Karpas-422 (cell line): Measurements from ENCODE around the gene UVSSA. TPM values are rescaled to one million over a fixed set of nuclear protein-coding genes. Genes with fewer than 3 reads are reported as not detected.

Source experiments
- DNase-seq: peaks from one replicate; pipeline ENCODE4 v3.0.0-alpha.2; 2015
- H2AFZ ChIP-seq: fragments of 200-600 bp; sonication (generic); 2 replicates; pipeline ENCODE4 v1.6.1; 2014; ENCODE audit warnings: antibody characterized with exemption, low read length, mixed read lengths
- H3K27ac ChIP-seq: fragments of 200-600 bp; sonication (generic); 2 replicates; pipeline ENCODE4 v1.5.1; 2014; ENCODE audit warnings: mild to moderate bottlenecking, low read length, moderate library complexity
- H3K27me3 ChIP-seq: fragments of 200-600 bp; sonication (generic); 2 replicates; pipeline ENCODE4 v1.6.1; 2014; ENCODE audit warnings: low read length, mixed read lengths
- H3K36me3 ChIP-seq: fragments of 200-600 bp; sonication (generic); 2 replicates; pipeline ENCODE4 v1.6.1; 2014; ENCODE audit warnings: low read length, mixed read lengths; ENCODE audit not compliant: insufficient read depth
- H3K4me1 ChIP-seq: fragments of 200-600 bp; sonication (generic); 2 replicates; pipeline ENCODE4 v1.6.1; 2014; ENCODE audit warnings: mild to moderate bottlenecking, low read length, mixed read lengths
- H3K4me2 ChIP-seq: fragments of 200-600 bp; sonication (generic); 2 replicates; pipeline ENCODE4 v1.6.1; 2014; ENCODE audit warnings: low read length, low read depth, mild to moderate bottlenecking; ENCODE audit not compliant: poor library complexity, severe bottlenecking
- H3K4me3 ChIP-seq: fragments of 200-600 bp; sonication (generic); 2 replicates; pipeline ENCODE4 v1.5.1; 2014; ENCODE audit warnings: mild to moderate bottlenecking, antibody characterized with exemption, low read length, mixed read lengths
- H3K79me2 ChIP-seq: fragments of 200-600 bp; sonication (generic); 2 replicates; pipeline ENCODE4 v1.6.1; 2014; ENCODE audit warnings: mild to moderate bottlenecking, low read length, mixed read lengths
- H3K9ac ChIP-seq: fragments of 200-600 bp; sonication (generic); 2 replicates; pipeline ENCODE4 v1.6.0; 2014; ENCODE audit warnings: low read length
- H3K9me2 ChIP-seq: fragments of 200-600 bp; sonication (generic), shearing (Covaris generic); replicated peaks from 2 replicates; pipeline ENCODE4 v1.6.0; 2014; ENCODE audit warnings: mild to moderate bottlenecking, low read length, moderate library complexity; ENCODE audit not compliant: insufficient read depth
- H3K9me3 ChIP-seq: fragments of 300-700, 200-600 bp; sonication (generic); 2 replicates; pipeline ENCODE4 v1.6.1; 2014; ENCODE audit warnings: low read length, mixed read lengths
- H4K20me1 ChIP-seq: fragments of 200-600 bp; sonication (generic); 2 replicates; pipeline ENCODE4 v1.6.1; 2014; ENCODE audit warnings: mild to moderate bottlenecking, antibody characterized with exemption, low read length, low read depth; ENCODE audit not compliant: insufficient read depth
- total RNA-seq: library from RNA; depleted of rRNA; stranded (reverse); fragments of >200 nt; shearing (Covaris generic); gene quantifications from 2 replicates; pipeline ENCODE4 v1.2.3, GENCODE V29; 2014; ENCODE audit warnings: low replicate concordance

Gene UVSSA
- total RNA-seq, 1 experiment from 2014 or later: 12.4 TPM

- Histone ChIP-seq H3K27me3 (no peaks in the 10 kb centered on the region), H3K9me2 (no peaks in the 10 kb centered on the region), H3K36me3 (no peaks in the 10 kb centered on the region), H3K9ac (no peak overlapping the region), H3K27ac (no peak overlapping the region), H4K20me1 (peaks cover 5% of the 10 kb centered on the region; the same call in 1 of the 2 replicates), H3K9me3 (no peaks in the 10 kb centered on the region), H3K4me2 (no peak overlapping the region), H2AFZ (no peak overlapping the region), H3K4me1 (no peaks in the 10 kb centered on the region), H3K79me2 (no peaks in the 10 kb centered on the region; the same call in 1 of the 2 replicates), H3K4me3 (no peak overlapping the region)
- no peak for DNase-seq
These were observed 20.1 kb upstream of the UVSSA start for GRCh38 chr4:1326751-1327525.

DNA sequence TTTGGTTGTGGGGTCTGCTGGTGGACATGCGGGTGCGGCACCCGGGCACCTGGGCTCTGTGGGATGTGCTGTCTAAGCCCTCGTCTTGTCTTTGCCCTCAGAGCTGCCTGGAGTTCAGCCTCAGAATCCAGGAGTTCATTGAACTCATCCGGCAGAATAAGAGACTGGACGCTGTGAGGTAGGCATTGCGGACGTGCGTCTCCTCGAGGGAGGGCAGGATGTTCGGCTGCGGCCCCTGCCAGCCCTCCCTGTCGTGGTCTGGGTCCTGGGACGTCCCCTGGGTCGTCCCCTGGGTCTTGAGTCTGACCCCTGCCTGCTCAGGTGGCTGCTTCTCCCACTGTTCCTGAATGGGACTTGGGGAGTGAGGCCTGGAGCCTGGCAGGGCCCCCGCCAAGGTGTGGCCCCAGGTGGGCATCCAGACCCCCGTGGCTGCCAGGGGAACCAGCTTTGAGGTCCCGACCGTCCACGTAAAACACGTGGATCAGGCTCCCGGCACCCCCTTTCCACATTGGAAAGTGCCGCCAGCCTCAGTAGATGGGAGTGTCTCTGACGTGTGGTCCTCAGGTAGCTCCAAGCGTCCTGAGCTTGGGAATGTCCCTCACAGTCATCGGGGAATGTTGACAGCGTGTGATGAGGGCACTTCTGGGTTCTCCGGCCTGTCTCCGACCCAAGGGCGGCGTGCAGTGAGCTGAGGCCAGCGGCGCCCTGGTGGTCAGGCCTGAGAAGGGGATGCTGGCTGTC lies 19.3 kb upstream of the UVSSA start:
- H3K27me3 ChIP-seq: no peaks in the 10 kb centered on the region
- no peak for DNase-seq
- H3K9ac ChIP-seq: no peak overlapping the region
- H3K4me1 ChIP-seq: no peaks in the 10 kb centered on the region
- H3K9me2 ChIP-seq: no peaks in the 10 kb centered on the region
- H3K79me2 ChIP-seq: no peaks in the 10 kb centered on the region; the same call in 1 of the 2 replicates
- no peak overlapping the region for H3K4me3 ChIP-seq
- H4K20me1 ChIP-seq: peaks cover 5% of the 10 kb centered on the region; the same call in 1 of the 2 replicates
- H2AFZ ChIP-seq: no peak overlapping the region
- H3K4me2 ChIP-seq: no peak overlapping the region
- no peak overlapping the region for H3K27ac ChIP-seq
- no peaks in the 10 kb centered on the region for H3K9me3 ChIP-seq
- H3K36me3 ChIP-seq: no peaks in the 10 kb centered on the region; the same call in 1 of the 2 replicates

DNA sequence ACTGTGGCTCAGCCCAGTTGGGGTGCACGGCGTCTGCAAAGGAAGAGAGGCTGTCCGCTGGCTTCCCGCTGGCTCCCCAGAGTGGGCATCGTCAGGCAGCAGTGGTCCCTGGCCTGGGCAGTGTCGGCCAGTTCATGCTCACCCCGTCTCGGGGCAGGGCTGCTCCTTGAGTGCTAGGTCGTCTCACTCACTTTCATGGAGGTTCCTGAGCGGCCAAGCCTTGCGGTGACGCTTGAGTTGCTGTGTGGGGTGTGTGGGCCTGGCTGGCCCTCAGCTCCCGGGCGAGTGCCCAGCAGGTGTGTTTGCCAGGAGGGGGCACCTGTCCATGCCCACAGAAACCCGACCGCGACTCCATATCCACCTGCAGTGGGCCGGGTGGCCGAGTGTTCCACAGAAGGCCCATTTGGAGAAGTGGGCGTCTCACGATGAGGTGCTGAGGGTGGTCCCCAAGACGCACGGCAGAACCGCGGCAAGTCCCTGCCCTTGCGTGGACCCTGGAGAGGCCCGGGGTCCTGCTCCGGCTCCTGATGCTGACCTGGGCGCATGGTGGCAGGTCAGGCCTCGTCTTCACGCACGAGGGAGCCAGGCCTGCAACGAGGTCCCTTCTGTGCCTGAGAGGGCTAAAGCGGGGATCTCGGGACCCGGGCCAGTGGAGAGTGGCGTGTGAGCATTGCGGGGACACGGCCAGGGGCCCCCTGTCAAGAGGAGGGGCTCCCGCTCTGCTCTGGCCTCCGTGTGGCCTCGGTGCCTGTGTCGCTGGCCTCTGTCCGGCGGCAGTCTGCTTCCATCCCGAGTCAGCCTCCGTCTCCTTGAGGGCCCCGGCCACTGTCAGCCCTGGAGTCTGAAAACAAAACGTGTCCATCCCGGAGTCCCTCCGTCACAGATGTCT lies 18.5 kb upstream of the UVSSA start:
- Histone ChIP-seq H3K27ac (no peak overlapping the region), H3K4me1 (no peaks in the 10 kb centered on the region), H3K79me2 (no peaks in the 10 kb centered on the region; the same call in 1 of the 2 replicates), H3K4me3 (no peak overlapping the region), H3K4me2 (no peak overlapping the region), H3K36me3 (no peaks in the 10 kb centered on the region; the same call in 1 of the 2 replicates), H3K27me3 (no peaks in the 10 kb centered on the region), H4K20me1 (peaks cover 5% of the 10 kb centered on the region; the same call in 1 of the 2 replicates), H3K9ac (no peak overlapping the region), H3K9me3 (no peaks in the 10 kb centered on the region), H3K9me2 (no peaks in the 10 kb centered on the region), H2AFZ (no peak overlapping the region)
- DNase-seq: no peak

DNA sequence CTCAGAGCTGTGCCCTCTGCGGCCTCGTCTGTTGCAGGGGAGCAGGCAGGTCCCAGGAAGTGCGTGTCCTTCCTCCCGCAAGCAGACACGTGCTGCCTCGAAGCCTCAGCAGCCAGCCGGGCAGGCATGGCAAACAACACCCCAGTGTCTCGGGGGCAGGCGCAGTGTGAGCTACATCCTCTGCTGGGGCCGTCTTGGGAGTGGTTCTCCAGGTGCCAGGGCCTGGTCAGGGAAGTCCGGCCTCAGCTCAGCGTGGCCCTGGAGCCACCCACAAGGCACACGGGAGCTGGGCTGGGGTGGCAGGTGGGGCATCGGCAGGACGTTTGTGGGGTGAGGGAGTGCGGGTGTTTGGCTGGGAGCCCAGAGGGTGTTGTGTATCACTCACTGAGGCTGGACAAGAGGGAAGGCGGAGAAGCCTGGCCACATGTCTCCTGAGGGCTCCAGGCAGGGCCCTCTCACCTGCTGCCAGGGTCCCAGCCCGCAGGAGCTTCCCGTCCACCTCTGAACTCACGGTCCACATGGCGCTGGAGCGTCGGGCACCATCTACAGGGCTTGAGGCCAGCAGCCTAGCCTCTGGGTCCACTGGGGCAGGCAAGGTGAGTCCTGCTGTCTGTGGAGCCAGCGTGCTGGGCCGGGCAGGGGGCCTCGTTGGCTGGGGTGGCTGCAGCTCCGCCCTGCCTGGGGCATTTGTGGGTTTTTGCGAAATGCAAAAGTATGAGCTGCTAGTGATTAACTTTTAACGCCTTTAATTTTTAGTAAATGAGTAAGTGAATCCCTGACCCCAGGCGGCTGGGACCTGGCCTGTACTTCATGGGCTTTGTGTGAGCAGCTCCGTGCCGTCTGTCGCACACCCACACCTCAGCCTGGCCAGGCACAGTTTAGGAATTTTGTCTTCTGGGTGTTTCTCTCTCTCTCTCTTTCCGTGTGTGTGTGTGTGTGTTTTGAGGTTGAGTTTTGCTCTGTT lies 17.3 kb upstream of the UVSSA start:
- Histone ChIP-seq H3K4me3 (no peak overlapping the region), H3K9me2 (no peaks in the 10 kb centered on the region), H3K27me3 (no peaks in the 10 kb centered on the region), H2AFZ (no peak overlapping the region), H3K9ac (no peak overlapping the region), H4K20me1 (no peaks in the 10 kb centered on the region), H3K9me3 (no peaks in the 10 kb centered on the region), H3K79me2 (no peaks in the 10 kb centered on the region), H3K4me1 (no peaks in the 10 kb centered on the region), H3K4me2 (no peak overlapping the region), H3K36me3 (peaks cover 5% of the 10 kb centered on the region; the same call in 1 of the 2 replicates), H3K27ac (no peak overlapping the region)
- no peak for DNase-seq

GRCh38 chr4:1330761-1331590 lies 16.0 kb upstream of the UVSSA start:
- no peaks in the 10 kb centered on the region for H3K4me1 ChIP-seq
- no peaks in the 10 kb centered on the region for H3K79me2 ChIP-seq
- H4K20me1 ChIP-seq: no peaks in the 10 kb centered on the region
- H3K27me3 ChIP-seq: no peaks in the 10 kb centered on the region
- no peak overlapping the region for H3K27ac ChIP-seq
- no peaks in the 10 kb centered on the region for H3K9me2 ChIP-seq
- H3K9me3 ChIP-seq: no peaks in the 10 kb centered on the region
- no peak overlapping the region for H3K4me2 ChIP-seq
- no peak for DNase-seq
- H3K4me3 ChIP-seq: no peak overlapping the region
- H2AFZ ChIP-seq: no peak overlapping the region
- no peak overlapping the region for H3K9ac ChIP-seq
- peaks cover 9% of the 10 kb centered on the region for H3K36me3 ChIP-seq

DNA sequence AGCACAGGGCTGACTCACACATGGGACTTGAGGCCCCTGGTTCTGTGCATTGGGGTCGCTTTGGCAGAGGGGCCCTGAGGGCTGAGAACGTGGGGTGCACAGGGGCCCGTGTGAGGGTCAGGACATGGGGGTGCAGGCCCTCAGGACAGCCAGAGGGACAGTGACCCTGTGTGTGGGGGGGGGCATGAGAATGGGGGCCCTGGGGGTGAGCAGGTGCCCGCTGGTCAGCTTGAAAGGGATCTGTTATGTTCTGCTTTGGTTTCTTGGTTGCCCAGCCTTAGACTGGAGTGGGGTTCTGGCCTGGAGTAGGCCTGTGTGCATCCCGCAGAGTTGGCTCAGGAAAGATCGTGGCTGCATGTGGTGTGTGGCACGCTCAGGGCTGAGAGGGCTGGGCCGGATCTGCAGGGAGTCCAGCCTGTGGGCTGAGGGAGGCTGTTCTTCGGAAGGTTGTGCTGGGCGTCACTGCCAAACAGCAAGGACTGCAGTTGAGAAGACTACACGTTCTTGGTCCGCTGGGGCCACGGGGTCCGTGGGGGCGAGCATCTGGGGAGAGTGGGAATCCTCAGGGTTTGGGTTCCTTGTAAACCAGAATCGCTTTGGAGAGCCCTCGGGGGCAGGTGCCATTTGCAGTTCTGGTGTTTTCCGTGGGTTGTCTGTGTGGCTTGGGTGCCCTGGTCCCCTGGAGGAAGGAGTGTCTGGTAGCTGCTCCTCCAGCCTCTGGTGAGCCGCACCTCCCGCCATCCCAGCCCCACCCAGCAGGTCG lies 15.2 kb upstream of the UVSSA start:
- H3K9ac ChIP-seq: no peak overlapping the region
- no peak overlapping the region for H3K4me3 ChIP-seq
- H3K9me2 ChIP-seq: no peaks in the 10 kb centered on the region
- H4K20me1 ChIP-seq: no peaks in the 10 kb centered on the region
- H3K9me3 ChIP-seq: no peaks in the 10 kb centered on the region
- H3K4me2 ChIP-seq: no peak overlapping the region
- no peak overlapping the region for H2AFZ ChIP-seq
- no peak for DNase-seq
- H3K36me3 ChIP-seq: peaks cover 9% of the 10 kb centered on the region
- H3K79me2 ChIP-seq: no peaks in the 10 kb centered on the region
- no peaks in the 10 kb centered on the region for H3K4me1 ChIP-seq
- H3K27me3 ChIP-seq: no peaks in the 10 kb centered on the region
- no peak overlapping the region for H3K27ac ChIP-seq
